WTC11 (cell line): ENCODE measurements around the gene GJA1. TPM values are rescaled to one million over a fixed set of nuclear protein-coding genes. Genes with fewer than 3 reads are reported as not detected.

Experiments used
- ATAC-seq: fragments of 200-7000 bp; cut with Tn5 transposase; 2 replicates; pipeline ENCODE4 v1.10.0; 2021; ENCODE audit warnings: mild to moderate bottlenecking, moderate library complexity
- CTCF ChIA-PET: fragments of 300-600 bp; sonication (Branson Sonifier 250); formaldehyde crosslinking; loops from one replicate; lab custom pipeline; 2021; ENCODE audit warnings: antibody characterized with exemption; lab: Charles Lee
- POLR2A ChIA-PET: fragments of 350-600 bp; sonication (Branson Sonifier 250); formaldehyde crosslinking; loops from one replicate; lab custom pipeline; 2021; ENCODE audit warnings: antibody characterized with exemption; lab: Charles Lee
- DNase-seq: peaks from one replicate; pipeline ENCODE4 v3.0.0; 2021; ENCODE audit warnings: low spot score
- H3K27ac Mint-ChIP-seq: 2 replicates; pipeline ENCODE4 v1.8.0; 2021; ENCODE audit warnings: mixed read lengths
- H3K27me3 Mint-ChIP-seq: 2 replicates; pipeline ENCODE4 v1.8.0; 2021; ENCODE audit warnings: low read depth, mild to moderate bottlenecking, moderate library complexity, mixed read lengths
- H3K36me3 Mint-ChIP-seq: 2 replicates; pipeline ENCODE4 v1.8.0; 2021; ENCODE audit warnings: mixed read lengths
- H3K4me1 Mint-ChIP-seq: 2 replicates; pipeline ENCODE4 v1.8.0; 2022; ENCODE audit warnings: mixed read lengths
- H3K4me3 Mint-ChIP-seq: 2 replicates; pipeline ENCODE4 v1.8.0; 2021; ENCODE audit warnings: mild to moderate bottlenecking, moderate library complexity, mixed read lengths
- H3K9me3 Mint-ChIP-seq: 2 replicates; pipeline ENCODE4 v1.8.0; 2021; ENCODE audit warnings: mixed read lengths
- ATF3 ChIP-seq: sonication (generic); formaldehyde crosslinking; conservative IDR thresholded peaks from 2 replicates; pipeline ENCODE4 v1.8.1; 2022; ENCODE audit warnings: mild to moderate bottlenecking, missing genetic modification reagents
- CREM ChIP-seq: sonication (generic); formaldehyde crosslinking; IDR thresholded peaks from 2 replicates; pipeline ENCODE4 v1.8.1; 2022; ENCODE audit warnings: mild to moderate bottlenecking, missing genetic modification reagents, moderate library complexity
- E2F5 ChIP-seq: sonication (generic); formaldehyde crosslinking; IDR thresholded peaks from 2 replicates; pipeline ENCODE4 v1.8.1; 2022; ENCODE audit warnings: mild to moderate bottlenecking, moderate library complexity, missing genetic modification reagents
- ERG ChIP-seq: fragments of 250-450 bp; sonication (Bioruptor Pico); IDR thresholded peaks from 2 replicates; pipeline ENCODE4 v1.8.0; 2021; ENCODE audit warnings: mild to moderate bottlenecking
- FOXJ3 ChIP-seq: sonication (generic); formaldehyde crosslinking; IDR thresholded peaks from 2 replicates; pipeline ENCODE4 v1.9.0; 2021; ENCODE audit warnings: missing genetic modification reagents, mild to moderate bottlenecking, borderline replicate concordance
- NR2C2 ChIP-seq: sonication (generic); formaldehyde crosslinking; IDR thresholded peaks from 2 replicates; pipeline ENCODE4 v1.8.0; 2022; ENCODE audit warnings: mild to moderate bottlenecking, missing genetic modification reagents
- PRRX2 ChIP-seq: fragments of 250-450 bp; sonication (Bioruptor Pico); IDR thresholded peaks from 2 replicates; pipeline ENCODE4 v1.8.0; 2021; ENCODE audit warnings: mild to moderate bottlenecking
- RORB ChIP-seq: fragments of 250-450 bp; sonication (Bioruptor Pico); IDR thresholded peaks from 2 replicates; pipeline ENCODE4 v1.9.0; 2021; ENCODE audit warnings: mild to moderate bottlenecking
- ZMAT4 ChIP-seq: fragments of 250-450 bp; sonication (Bioruptor Pico); IDR thresholded peaks from 2 replicates; pipeline ENCODE4 v1.9.0; 2021; ENCODE audit warnings: mild to moderate bottlenecking
- ZNF138 ChIP-seq: sonication (generic); formaldehyde crosslinking; conservative IDR thresholded peaks from 2 replicates; pipeline ENCODE4 v1.8.1; 2022; ENCODE audit warnings: mild to moderate bottlenecking, moderate library complexity, missing genetic modification reagents
- ZNF219 ChIP-seq: sonication (generic); formaldehyde crosslinking; IDR thresholded peaks from 2 replicates; pipeline ENCODE4 v1.8.0; 2023; ENCODE audit warnings: missing genetic modification reagents, mild to moderate bottlenecking, borderline replicate concordance
- ZNF317 ChIP-seq: sonication (generic); formaldehyde crosslinking; IDR thresholded peaks from 2 replicates; pipeline ENCODE4 v1.8.1; 2023; ENCODE audit warnings: low read depth, mild to moderate bottlenecking, moderate library complexity, missing genetic modification reagents, borderline replicate concordance
- total RNA-seq: library from RNA; stranded (reverse); gene quantifications from 3 replicates; pipeline ENCODE4 v1.2.3, GENCODE V29; 2021
- TF ChIP-seq, protein P1 (sequence below): fragments of 250-450 bp; sonication (Bioruptor Pico); IDR thresholded peaks from 2 replicates; pipeline ENCODE4 v1.9.0; 2021; ENCODE audit warnings: mild to moderate bottlenecking, borderline replicate concordance
- TF ChIP-seq, protein P2 (sequence below): fragments of 250-450 bp; sonication (Bioruptor Pico); IDR thresholded peaks from 2 replicates; pipeline ENCODE4 v1.9.0; 2021; ENCODE audit warnings: moderate library complexity, mild to moderate bottlenecking, inconsistent platforms, borderline replicate concordance

GJA1 gene
- total RNA-seq, 1 experiment from 2014 or later = 546 TPM

- TF ChIP-seq, protein P1, sequence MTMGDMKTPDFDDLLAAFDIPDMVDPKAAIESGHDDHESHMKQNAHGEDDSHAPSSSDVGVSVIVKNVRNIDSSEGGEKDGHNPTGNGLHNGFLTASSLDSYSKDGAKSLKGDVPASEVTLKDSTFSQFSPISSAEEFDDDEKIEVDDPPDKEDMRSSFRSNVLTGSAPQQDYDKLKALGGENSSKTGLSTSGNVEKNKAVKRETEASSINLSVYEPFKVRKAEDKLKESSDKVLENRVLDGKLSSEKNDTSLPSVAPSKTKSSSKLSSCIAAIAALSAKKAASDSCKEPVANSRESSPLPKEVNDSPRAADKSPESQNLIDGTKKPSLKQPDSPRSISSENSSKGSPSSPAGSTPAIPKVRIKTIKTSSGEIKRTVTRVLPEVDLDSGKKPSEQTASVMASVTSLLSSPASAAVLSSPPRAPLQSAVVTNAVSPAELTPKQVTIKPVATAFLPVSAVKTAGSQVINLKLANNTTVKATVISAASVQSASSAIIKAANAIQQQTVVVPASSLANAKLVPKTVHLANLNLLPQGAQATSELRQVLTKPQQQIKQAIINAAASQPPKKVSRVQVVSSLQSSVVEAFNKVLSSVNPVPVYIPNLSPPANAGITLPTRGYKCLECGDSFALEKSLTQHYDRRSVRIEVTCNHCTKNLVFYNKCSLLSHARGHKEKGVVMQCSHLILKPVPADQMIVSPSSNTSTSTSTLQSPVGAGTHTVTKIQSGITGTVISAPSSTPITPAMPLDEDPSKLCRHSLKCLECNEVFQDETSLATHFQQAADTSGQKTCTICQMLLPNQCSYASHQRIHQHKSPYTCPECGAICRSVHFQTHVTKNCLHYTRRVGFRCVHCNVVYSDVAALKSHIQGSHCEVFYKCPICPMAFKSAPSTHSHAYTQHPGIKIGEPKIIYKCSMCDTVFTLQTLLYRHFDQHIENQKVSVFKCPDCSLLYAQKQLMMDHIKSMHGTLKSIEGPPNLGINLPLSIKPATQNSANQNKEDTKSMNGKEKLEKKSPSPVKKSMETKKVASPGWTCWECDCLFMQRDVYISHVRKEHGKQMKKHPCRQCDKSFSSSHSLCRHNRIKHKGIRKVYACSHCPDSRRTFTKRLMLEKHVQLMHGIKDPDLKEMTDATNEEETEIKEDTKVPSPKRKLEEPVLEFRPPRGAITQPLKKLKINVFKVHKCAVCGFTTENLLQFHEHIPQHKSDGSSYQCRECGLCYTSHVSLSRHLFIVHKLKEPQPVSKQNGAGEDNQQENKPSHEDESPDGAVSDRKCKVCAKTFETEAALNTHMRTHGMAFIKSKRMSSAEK (CRISPR knock-in tag) = no peak
- TF ChIP-seq ATF3 (CRISPR knock-in tag) (no peak), ZMAT4 (CRISPR knock-in tag) (no peak), FOXJ3 (no peak)
These were observed 24.7 kb downstream of the GJA1 start (continued) for GRCh38 chr6:121460170-121460569.

DNA sequence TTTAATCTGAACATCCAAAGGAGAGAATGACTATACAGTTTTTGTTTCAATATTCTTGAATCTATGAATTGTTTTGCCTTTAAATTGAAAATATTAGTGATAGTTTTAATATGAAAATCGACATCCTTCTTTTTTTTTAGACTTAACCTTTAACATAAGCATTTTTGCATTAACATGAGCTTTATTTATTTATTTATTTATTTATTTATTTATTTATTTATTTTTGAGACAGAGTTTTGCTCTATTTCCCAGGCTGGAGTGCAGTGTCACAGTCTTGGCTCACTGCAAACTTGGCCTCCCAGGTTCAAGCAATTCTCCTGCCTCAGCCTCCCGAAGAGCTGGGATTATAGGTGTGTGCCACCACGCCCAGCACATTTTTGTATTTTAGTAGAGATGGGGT, 27.6 kb downstream of the GJA1 start:
- peaks cover 9% of the 10 kb centered on the region; the same call in 1 of the 2 replicates for H3K9me3 Mint-ChIP-seq
- peaks cover 3% of the 10 kb centered on the region; the same call in 1 of the 2 replicates for H3K4me1 Mint-ChIP-seq
- no peak overlapping the region for H3K27ac Mint-ChIP-seq
- H3K36me3 Mint-ChIP-seq = peaks cover 3% of the 10 kb centered on the region; the same call in 1 of the 2 replicates
- no peaks in the 10 kb centered on the region for H3K27me3 Mint-ChIP-seq
- no peak overlapping the region for H3K4me3 Mint-ChIP-seq
- ChIA-PET POLR2A (no interaction called here), CTCF (no interaction called here)
- no peak for DNase-seq
- no peak for ATAC-seq
- no peak for TF ChIP-seq ZNF138 (CRISPR knock-in tag)

- POLR2A ChIA-PET = no interaction called here
These were observed 29.7 kb downstream of the GJA1 start for GRCh38 chr6:121465101-121465500.

More at GRCh38 chr6:121465101-121465500, 29.7 kb downstream of the GJA1 start:
- Mint-ChIP-seq H3K27ac (0 out of 2 replicates have a peak overlapping the region, but pooled peaks have one; percentile 23), H3K4me3 (no peak overlapping the region), H3K4me1 (peaks cover 3% of the 10 kb centered on the region; the same call in 1 of the 2 replicates), H3K36me3 (peaks cover 3% of the 10 kb centered on the region; the same call in 1 of the 2 replicates), H3K9me3 (peaks cover 7% of the 10 kb centered on the region), H3K27me3 (no peaks in the 10 kb centered on the region)
- ATAC-seq (no peak), DNase-seq (no peak)
- CTCF ChIA-PET = no interaction called here
- TF ChIP-seq E2F5 (CRISPR knock-in tag) (no peak), ZMAT4 (CRISPR knock-in tag) (no peak), ERG (CRISPR knock-in tag) (no peak), ZNF317 (CRISPR knock-in tag) (no peak), CREM (CRISPR knock-in tag) (no peak), ZNF219 (CRISPR knock-in tag) (no peak), PRRX2 (CRISPR knock-in tag) (no peak), NR2C2 (no peak), RORB (CRISPR knock-in tag) (no peak), ZNF138 (CRISPR knock-in tag) (no peak)
- TF ChIP-seq, protein P2, sequence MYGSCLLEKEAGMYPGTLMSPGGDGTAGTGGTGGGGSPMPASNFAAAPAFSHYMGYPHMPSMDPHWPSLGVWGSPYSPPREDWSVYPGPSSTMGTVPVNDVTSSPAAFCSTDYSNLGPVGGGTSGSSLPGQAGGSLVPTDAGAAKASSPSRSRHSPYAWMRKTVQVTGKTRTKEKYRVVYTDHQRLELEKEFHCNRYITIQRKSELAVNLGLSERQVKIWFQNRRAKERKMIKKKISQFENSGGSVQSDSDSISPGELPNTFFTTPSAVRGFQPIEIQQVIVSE (CRISPR knock-in tag) = no peak
